Measurements from ENCODE around the gene DUXB.

DNA sequence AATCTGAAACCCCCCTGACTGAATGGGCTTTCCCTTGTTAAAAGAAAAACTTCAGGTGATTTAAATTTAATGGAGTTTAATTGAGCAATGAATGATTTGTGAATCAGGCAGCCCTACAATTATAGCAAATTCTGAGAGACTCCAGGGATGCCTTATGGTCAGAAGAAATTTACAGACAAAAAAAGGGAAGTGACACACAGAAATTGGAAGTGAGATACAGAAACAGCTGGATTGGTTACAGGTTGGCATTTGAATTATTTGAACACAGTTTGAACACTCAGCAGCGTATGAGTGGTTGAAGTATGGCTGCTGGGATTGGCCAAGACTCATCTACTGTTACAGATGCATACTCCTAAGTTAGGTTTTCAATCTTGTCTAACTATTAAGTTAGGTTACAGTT lies 44.0 kb upstream of the DUXB start:
- TF ChIP-seq EZH2 (IDR thresholded peaks at IDR 0.05; ENCODE audit: insufficient read depth, poor library complexity, severe bottlenecking) (no peak), EZH2phosphoT487 (IDR thresholded peaks at IDR 0.05; ENCODE audit: insufficient read depth, low read depth) (no peak)

Measured in GM23248 (cell line).